COR-L47 (cell line): Measurements from ENCODE around the gene HDLBP.

Source experiments
- DNase-seq: peaks from one replicate; lab custom pipeline; 2025; lab: John Stamatoyannopoulos, UW

Gene HDLBP

GRCh38 chr2:241273210-241274020 is 42.1 kb downstream of the HDLBP start:
- DNase-seq: no peak

GRCh38 chr2:241272303-241273209 is 42.9 kb downstream of the HDLBP start:
- DNase-seq: no peak

- no peak for DNase-seq
Observed at GRCh38 chr2:241271706-241272302, 43.7 kb downstream of the HDLBP start.

GRCh38 chr2:241270531-241270930 is 44.9 kb downstream of the HDLBP start:
- DNase-seq: no peak

GRCh38 chr2:241269707-241270520 is 45.6 kb downstream of the HDLBP start:
- no peak for DNase-seq

GRCh38 chr2:241268716-241269445 is 46.6 kb downstream of the HDLBP start:
- no peak for DNase-seq

- DNase-seq: no peak
Observed at GRCh38 chr2:241268306-241268705, 47.2 kb downstream of the HDLBP start.

- no peak for DNase-seq
Observed at GRCh38 chr2:241267249-241268067, 48.0 kb downstream of the HDLBP start.

GRCh38 chr2:241265506-241265905 is 50.0 kb downstream of the HDLBP start:
- DNase-seq: no peak

GRCh38 chr2:241263061-241263460 is 52.4 kb downstream of the HDLBP start:
- DNase-seq: no peak

GRCh38 chr2:241261628-241262027 is 53.8 kb downstream of the HDLBP start:
- DNase-seq: no peak

- DNase-seq: no peak
Observed at GRCh38 chr2:241260911-241261310, 54.6 kb downstream of the HDLBP start.

GRCh38 chr2:241258505-241259280 is 56.8 kb downstream of the HDLBP start:
- no peak for DNase-seq

- DNase-seq: no peak
Observed at GRCh38 chr2:241257419-241258032, 57.9 kb downstream of the HDLBP start.

- DNase-seq: no peak
Observed at GRCh38 chr2:241256168-241256545, 59.3 kb downstream of the HDLBP start.

GRCh38 chr2:241255542-241256167 is 59.8 kb downstream of the HDLBP start:
- no peak for DNase-seq

- DNase-seq: no peak
Observed at GRCh38 chr2:241254904-241255351, 60.5 kb downstream of the HDLBP start.

GRCh38 chr2:241252778-241253475 is 62.5 kb downstream of the HDLBP start:
- no peak for DNase-seq
